ENCODE data around the gene LMBR1. TPM values are rescaled to one million over a fixed set of nuclear protein-coding genes. Genes with fewer than 3 reads are reported as not detected.

The LMBR1 gene
- polyA plus RNA-seq, 1 experiment: 20.8 TPM

DNA sequence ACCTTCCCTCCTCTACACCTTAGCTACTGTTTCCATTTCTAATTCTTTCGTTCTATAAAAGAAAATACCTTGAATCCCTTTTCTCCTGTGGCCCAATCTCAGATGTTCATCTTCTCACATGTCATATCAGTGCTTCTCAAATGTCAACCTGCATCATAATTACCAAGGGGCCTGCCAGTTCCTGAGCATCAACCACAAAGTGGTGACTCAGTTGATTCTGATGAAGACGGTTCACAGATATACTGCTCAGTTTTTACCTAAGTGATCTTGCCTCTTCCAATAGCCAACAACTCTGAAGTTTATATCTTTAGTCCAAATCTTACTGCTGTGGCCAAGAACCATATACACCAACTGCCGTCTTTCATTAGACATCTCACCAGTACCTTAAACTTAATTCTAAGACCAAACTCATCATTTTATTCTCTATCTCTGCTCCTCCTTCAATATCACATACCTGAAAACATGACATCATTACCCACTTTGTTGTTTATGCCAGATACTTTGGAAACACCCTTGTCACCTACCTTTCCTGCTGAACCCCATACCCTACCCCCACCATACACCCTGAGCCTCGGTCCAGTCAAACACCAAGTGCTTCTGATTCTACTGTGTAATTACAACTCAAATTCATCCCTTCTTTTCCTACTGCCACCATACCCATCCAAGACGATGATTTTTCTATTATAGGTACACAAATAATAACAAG is 115.5 kb downstream of the LMBR1 start:
- no peak overlapping the region for H3K27ac ChIP-seq (ENCODE audit: low read depth, low read length)
- no peaks in the 10 kb centered on the region for H3K27me3 ChIP-seq (ENCODE audit: control insufficient read depth, insufficient read depth, low read length)
- H3K9me3 ChIP-seq (ENCODE audit: control insufficient read depth, insufficient read depth, low read length): no peaks in the 10 kb centered on the region
- no peak for DNase-seq (ENCODE audit: low read depth, low spot score)
- ChIA-PET POLR2A (no interaction called here), CTCF (interaction anchor here (0.6 to 1.6 kb wide), 5 partner anchors 12 to 972 kb away, joined by 3 to 5 read pairs (median 3); no protein-coding TSS in a partner anchor)
- H3K4me3 ChIP-seq (ENCODE audit: low read depth, low read length): no peak overlapping the region
- TF ChIP-seq, protein P1, sequence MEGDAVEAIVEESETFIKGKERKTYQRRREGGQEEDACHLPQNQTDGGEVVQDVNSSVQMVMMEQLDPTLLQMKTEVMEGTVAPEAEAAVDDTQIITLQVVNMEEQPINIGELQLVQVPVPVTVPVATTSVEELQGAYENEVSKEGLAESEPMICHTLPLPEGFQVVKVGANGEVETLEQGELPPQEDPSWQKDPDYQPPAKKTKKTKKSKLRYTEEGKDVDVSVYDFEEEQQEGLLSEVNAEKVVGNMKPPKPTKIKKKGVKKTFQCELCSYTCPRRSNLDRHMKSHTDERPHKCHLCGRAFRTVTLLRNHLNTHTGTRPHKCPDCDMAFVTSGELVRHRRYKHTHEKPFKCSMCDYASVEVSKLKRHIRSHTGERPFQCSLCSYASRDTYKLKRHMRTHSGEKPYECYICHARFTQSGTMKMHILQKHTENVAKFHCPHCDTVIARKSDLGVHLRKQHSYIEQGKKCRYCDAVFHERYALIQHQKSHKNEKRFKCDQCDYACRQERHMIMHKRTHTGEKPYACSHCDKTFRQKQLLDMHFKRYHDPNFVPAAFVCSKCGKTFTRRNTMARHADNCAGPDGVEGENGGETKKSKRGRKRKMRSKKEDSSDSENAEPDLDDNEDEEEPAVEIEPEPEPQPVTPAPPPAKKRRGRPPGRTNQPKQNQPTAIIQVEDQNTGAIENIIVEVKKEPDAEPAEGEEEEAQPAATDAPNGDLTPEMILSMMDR (IDR thresholded peaks at IDR 0.05; ENCODE audit: low read depth, low read length): no peak

- POLR2A ChIA-PET: no interaction called here
- CTCF ChIA-PET: interaction anchor here (1.2 kb wide), 1 partner anchor 10 kb away, joined by 3 read pairs; no protein-coding TSS in a partner anchor
These were observed 116.5 kb downstream of the LMBR1 start for GRCh38 chr7:156776527-156776926.

DNA sequence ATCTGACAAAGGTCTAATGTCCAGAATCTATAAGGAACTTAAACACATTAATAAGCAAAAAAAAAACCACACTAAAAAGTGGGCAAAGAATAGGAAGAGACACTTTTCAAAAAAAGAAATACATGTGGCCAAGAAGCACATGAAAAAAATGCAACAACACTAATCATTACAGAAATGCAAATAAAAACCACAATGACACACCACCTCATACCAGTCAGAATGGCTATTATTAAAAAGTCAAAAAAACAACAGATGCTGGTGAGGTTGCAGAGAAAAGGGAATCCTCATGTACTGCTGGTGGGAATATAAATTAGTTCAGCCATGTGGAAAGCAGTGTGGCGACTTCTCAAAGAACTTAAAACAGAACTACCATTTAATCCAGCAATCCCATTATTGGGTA is 119.0 kb downstream of the LMBR1 start:
- ChIA-PET CTCF (no interaction called here), POLR2A (no interaction called here)
- no peaks in the 10 kb centered on the region for H3K27me3 ChIP-seq (ENCODE audit: control insufficient read depth, insufficient read depth, low read length)
- DNase-seq (ENCODE audit: low read depth, low spot score): no peak
- TF ChIP-seq, protein P1 (IDR thresholded peaks at IDR 0.05; ENCODE audit: low read depth, low read length): no peak
- H3K9me3 ChIP-seq (ENCODE audit: control insufficient read depth, insufficient read depth, low read length): no peaks in the 10 kb centered on the region
- no peak overlapping the region for H3K4me3 ChIP-seq (ENCODE audit: low read depth, low read length)
- H3K27ac ChIP-seq (ENCODE audit: low read depth, low read length): no peak overlapping the region

More at GRCh38 chr7:156776527-156776926, 116.5 kb downstream of the LMBR1 start:
- TF ChIP-seq, protein P1 (IDR thresholded peaks at IDR 0.05; ENCODE audit: low read depth, low read length): no peak
- Histone ChIP-seq H3K27me3 (ENCODE audit: control insufficient read depth, insufficient read depth, low read length) (no peaks in the 10 kb centered on the region), H3K9me3 (ENCODE audit: control insufficient read depth, insufficient read depth, low read length) (no peaks in the 10 kb centered on the region), H3K27ac (ENCODE audit: low read depth, low read length) (no peak overlapping the region), H3K4me3 (ENCODE audit: low read depth, low read length) (no peak overlapping the region)
- no peak for DNase-seq (ENCODE audit: low read depth, low spot score)

- CTCF ChIA-PET: no interaction called here
- TF ChIP-seq, protein P1 (IDR thresholded peaks at IDR 0.05; ENCODE audit: low read depth, low read length): no peak
- no peak overlapping the region for H3K4me3 ChIP-seq (ENCODE audit: low read depth, low read length)
- DNase-seq (ENCODE audit: low read depth, low spot score): no peak
- POLR2A ChIA-PET: no interaction called here
- no peak overlapping the region for H3K27ac ChIP-seq (ENCODE audit: low read depth, low read length)
- no peaks in the 10 kb centered on the region for H3K9me3 ChIP-seq (ENCODE audit: control insufficient read depth, insufficient read depth, low read length)
- no peaks in the 10 kb centered on the region for H3K27me3 ChIP-seq (ENCODE audit: control insufficient read depth, insufficient read depth, low read length)
These were observed 120.3 kb downstream of the LMBR1 start for GRCh38 chr7:156772725-156773124.

- Histone ChIP-seq H3K27ac (ENCODE audit: low read depth, low read length) (no peak overlapping the region), H3K9me3 (ENCODE audit: control insufficient read depth, insufficient read depth, low read length) (no peaks in the 10 kb centered on the region), H3K4me3 (ENCODE audit: low read depth, low read length) (no peak overlapping the region), H3K27me3 (ENCODE audit: control insufficient read depth, insufficient read depth, low read length) (no peaks in the 10 kb centered on the region)
- no peak for DNase-seq (ENCODE audit: low read depth, low spot score)
- TF ChIP-seq, protein P1 (IDR thresholded peaks at IDR 0.05; ENCODE audit: low read depth, low read length): no peak
- CTCF ChIA-PET: interaction anchor here (0.5 to 1.1 kb wide), 3 partner anchors 15 to 496 kb away, joined by 3 to 4 read pairs (median 3); partner anchors contain the start of gene LMBR1
- POLR2A ChIA-PET: interaction anchor here (0.6 kb wide), 1 partner anchor 16 kb away, joined by 4 read pairs; no protein-coding TSS in a partner anchor
These were observed 124.1 kb downstream of the LMBR1 start for GRCh38 chr7:156768698-156769472.

Measured in AG04450 (cell line).